ENCODE measurements around the gene POLR2M.
A peak's percentile ranks its signal among the peaks of the same experiment; 100 is the strongest.

POLR2M gene

GRCh38 chr15:57706405-57707209 lies at the start of gene POLR2M:
Gene POLR2M, plus strand, starts transcription at chr15:57706714. Its CDS starts 129 bp downstream, at chr15:57706843.
- DNase-seq (ENCODE audit: low spot score in 2 of 2): peak; percentile 70 to 92
- Mint-ChIP-seq H3K36me3 (peaks cover 45% of the 10 kb centered on the region), H3K9me3 (no peaks in the 10 kb centered on the region), H3K27ac (peak within 1 kb of the TSS; percentile 86), H3K4me1 (peaks cover 35% of the 10 kb centered on the region), H3K4me3 (peak within 1 kb of the TSS; percentile 75)
- ATAC-seq: peak; percentile 98

- DNase-seq (ENCODE audit: low spot score in 2 of 2) (no peak), ATAC-seq (no peak)
- Mint-ChIP-seq H3K4me3 (no peak overlapping the region), H3K9me3 (no peaks in the 10 kb centered on the region), H3K36me3 (no peaks in the 10 kb centered on the region), H3K27ac (no peak overlapping the region), H3K4me1 (no peaks in the 10 kb centered on the region)
Measured at GRCh38 chr15:57657619-57658018, 48.9 kb upstream of the POLR2M start.

- Mint-ChIP-seq H3K27ac (no peak overlapping the region), H3K4me3 (no peak overlapping the region), H3K9me3 (no peaks in the 10 kb centered on the region), H3K4me1 (no peaks in the 10 kb centered on the region), H3K36me3 (no peaks in the 10 kb centered on the region)
- ATAC-seq (no peak), DNase-seq (ENCODE audit: low spot score in 2 of 2) (no peak)
Measured at GRCh38 chr15:57662091-57662744, 44.3 kb upstream of the POLR2M start.

GRCh38 chr15:57662802-57663201 lies 43.7 kb upstream of the POLR2M start:
- H3K4me3 Mint-ChIP-seq: no peak overlapping the region
- ATAC-seq (no peak), DNase-seq (ENCODE audit: low spot score in 2 of 2) (no peak)
- no peaks in the 10 kb centered on the region for H3K36me3 Mint-ChIP-seq
- no peaks in the 10 kb centered on the region for H3K9me3 Mint-ChIP-seq
- H3K4me1 Mint-ChIP-seq: no peaks in the 10 kb centered on the region
- H3K27ac Mint-ChIP-seq: no peak overlapping the region

- H3K4me1 Mint-ChIP-seq: no peaks in the 10 kb centered on the region
- no peak overlapping the region for H3K4me3 Mint-ChIP-seq
- ATAC-seq (no peak), DNase-seq (ENCODE audit: low spot score in 2 of 2) (no peak)
- H3K36me3 Mint-ChIP-seq: no peaks in the 10 kb centered on the region
- H3K27ac Mint-ChIP-seq: no peak overlapping the region
- no peaks in the 10 kb centered on the region for H3K9me3 Mint-ChIP-seq
Measured at GRCh38 chr15:57663262-57663661, 43.3 kb upstream of the POLR2M start.

GRCh38 chr15:57665194-57665593 lies 41.3 kb upstream of the POLR2M start:
- ATAC-seq (no peak), DNase-seq (ENCODE audit: low spot score in 2 of 2) (no peak)
- Mint-ChIP-seq H3K36me3 (no peaks in the 10 kb centered on the region), H3K4me1 (no peaks in the 10 kb centered on the region), H3K27ac (no peak overlapping the region), H3K4me3 (no peak overlapping the region), H3K9me3 (no peaks in the 10 kb centered on the region)

GRCh38 chr15:57665939-57666338 lies 40.6 kb upstream of the POLR2M start:
- no peaks in the 10 kb centered on the region for H3K36me3 Mint-ChIP-seq
- no peak for DNase-seq (ENCODE audit: low spot score in 2 of 2)
- no peak for ATAC-seq
- H3K4me3 Mint-ChIP-seq: no peak overlapping the region
- no peak overlapping the region for H3K27ac Mint-ChIP-seq
- no peaks in the 10 kb centered on the region for H3K4me1 Mint-ChIP-seq
- no peaks in the 10 kb centered on the region for H3K9me3 Mint-ChIP-seq

GRCh38 chr15:57667171-57667849 lies 39.2 kb upstream of the POLR2M start:
- ATAC-seq (no peak), DNase-seq (ENCODE audit: low spot score in 2 of 2) (no peak)
- Mint-ChIP-seq H3K4me3 (no peak overlapping the region), H3K9me3 (no peaks in the 10 kb centered on the region), H3K36me3 (no peaks in the 10 kb centered on the region), H3K4me1 (no peaks in the 10 kb centered on the region), H3K27ac (no peak overlapping the region)

- no peaks in the 10 kb centered on the region for H3K4me1 Mint-ChIP-seq
- no peak overlapping the region for H3K4me3 Mint-ChIP-seq
- H3K27ac Mint-ChIP-seq: no peak overlapping the region
- DNase-seq (ENCODE audit: low spot score in 2 of 2) (no peak), ATAC-seq (no peak)
- H3K36me3 Mint-ChIP-seq: no peaks in the 10 kb centered on the region
- no peaks in the 10 kb centered on the region for H3K9me3 Mint-ChIP-seq
Measured at GRCh38 chr15:57668016-57668415, 38.5 kb upstream of the POLR2M start.

- no peaks in the 10 kb centered on the region for H3K9me3 Mint-ChIP-seq
- no peak for DNase-seq (ENCODE audit: low spot score in 2 of 2)
- no peaks in the 10 kb centered on the region for H3K4me1 Mint-ChIP-seq
- no peak for ATAC-seq
- H3K27ac Mint-ChIP-seq: no peak overlapping the region
- no peak overlapping the region for H3K4me3 Mint-ChIP-seq
- H3K36me3 Mint-ChIP-seq: no peaks in the 10 kb centered on the region
Measured at GRCh38 chr15:57671636-57672035, 34.9 kb upstream of the POLR2M start.

GRCh38 chr15:57675481-57676181 lies 30.9 kb upstream of the POLR2M start:
- Mint-ChIP-seq H3K4me3 (no peak overlapping the region), H3K36me3 (no peaks in the 10 kb centered on the region), H3K27ac (no peak overlapping the region), H3K4me1 (peaks cover 6% of the 10 kb centered on the region), H3K9me3 (no peaks in the 10 kb centered on the region)
- ATAC-seq (no peak), DNase-seq (ENCODE audit: low spot score in 2 of 2) (no peak)

GRCh38 chr15:57676585-57676984 lies 29.9 kb upstream of the POLR2M start:
- DNase-seq (ENCODE audit: low spot score in 2 of 2) (no peak), ATAC-seq (no peak)
- Mint-ChIP-seq H3K27ac (no peak overlapping the region), H3K9me3 (no peaks in the 10 kb centered on the region), H3K4me3 (no peak overlapping the region), H3K4me1 (peaks cover 6% of the 10 kb centered on the region), H3K36me3 (no peaks in the 10 kb centered on the region)

GRCh38 chr15:57677204-57677603 lies 29.3 kb upstream of the POLR2M start:
- ATAC-seq: no peak
- no peak for DNase-seq (ENCODE audit: low spot score in 2 of 2)
- Mint-ChIP-seq H3K4me1 (peaks cover 6% of the 10 kb centered on the region), H3K27ac (no peak overlapping the region), H3K36me3 (no peaks in the 10 kb centered on the region), H3K9me3 (no peaks in the 10 kb centered on the region), H3K4me3 (no peak overlapping the region)

GRCh38 chr15:57680021-57680420 lies 26.5 kb upstream of the POLR2M start:
- H3K9me3 Mint-ChIP-seq: no peaks in the 10 kb centered on the region
- H3K36me3 Mint-ChIP-seq: no peaks in the 10 kb centered on the region
- no peak overlapping the region for H3K4me3 Mint-ChIP-seq
- H3K4me1 Mint-ChIP-seq: peaks cover 6% of the 10 kb centered on the region
- H3K27ac Mint-ChIP-seq: no peak overlapping the region
- ATAC-seq: peak; percentile 43
- DNase-seq (ENCODE audit: low spot score in 2 of 2): no peak

GRCh38 chr15:57681011-57681410 lies 25.5 kb upstream of the POLR2M start:
- H3K36me3 Mint-ChIP-seq: no peaks in the 10 kb centered on the region
- H3K4me1 Mint-ChIP-seq: peaks cover 6% of the 10 kb centered on the region
- H3K4me3 Mint-ChIP-seq: no peak overlapping the region
- ATAC-seq (no peak), DNase-seq (ENCODE audit: low spot score in 2 of 2) (no peak)
- no peaks in the 10 kb centered on the region for H3K9me3 Mint-ChIP-seq
- H3K27ac Mint-ChIP-seq: no peak overlapping the region

All from stimulated activated effector memory CD8-positive, alpha-beta T cell treated with anti-CD3 and anti-CD28 coated beads, Interleukin-12 subunit alpha, Interleukin-12 subunit beta, amount 100 ng/mL, for 72 hours (primary cell).